Measurements from ENCODE around the gene GPC6.

DNA sequence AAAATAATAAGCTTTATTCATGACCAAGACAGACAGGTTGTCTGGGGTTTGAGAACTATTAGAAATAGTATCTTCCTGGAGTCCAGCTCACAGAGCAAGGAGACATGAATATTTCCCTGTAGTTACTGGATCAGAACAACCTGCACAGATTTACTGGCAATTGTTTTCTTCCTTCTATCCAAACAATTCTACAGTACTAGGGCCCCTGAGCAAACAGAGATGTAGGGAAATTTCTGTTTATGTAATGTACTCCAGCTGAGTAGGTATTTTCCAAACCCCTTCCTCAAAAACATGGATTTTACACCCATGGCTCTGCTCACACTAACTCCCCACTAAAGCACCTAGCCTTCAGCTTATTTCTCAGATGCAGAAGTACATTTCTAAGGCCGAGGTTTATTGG, 557.6 kb downstream of the GPC6 start:
- TF ChIP-seq GABPA (IDR thresholded peaks at IDR 0.05; ENCODE audit: low read depth) (no peak), POLR2AphosphoS5 (IDR thresholded peaks at IDR 0.05; ENCODE audit: low read depth) (no peak), SPI1 (IDR thresholded peaks at IDR 0.05; ENCODE audit: borderline replicate concordance, low read depth) (no peak)
- TF ChIP-seq, protein P1, sequence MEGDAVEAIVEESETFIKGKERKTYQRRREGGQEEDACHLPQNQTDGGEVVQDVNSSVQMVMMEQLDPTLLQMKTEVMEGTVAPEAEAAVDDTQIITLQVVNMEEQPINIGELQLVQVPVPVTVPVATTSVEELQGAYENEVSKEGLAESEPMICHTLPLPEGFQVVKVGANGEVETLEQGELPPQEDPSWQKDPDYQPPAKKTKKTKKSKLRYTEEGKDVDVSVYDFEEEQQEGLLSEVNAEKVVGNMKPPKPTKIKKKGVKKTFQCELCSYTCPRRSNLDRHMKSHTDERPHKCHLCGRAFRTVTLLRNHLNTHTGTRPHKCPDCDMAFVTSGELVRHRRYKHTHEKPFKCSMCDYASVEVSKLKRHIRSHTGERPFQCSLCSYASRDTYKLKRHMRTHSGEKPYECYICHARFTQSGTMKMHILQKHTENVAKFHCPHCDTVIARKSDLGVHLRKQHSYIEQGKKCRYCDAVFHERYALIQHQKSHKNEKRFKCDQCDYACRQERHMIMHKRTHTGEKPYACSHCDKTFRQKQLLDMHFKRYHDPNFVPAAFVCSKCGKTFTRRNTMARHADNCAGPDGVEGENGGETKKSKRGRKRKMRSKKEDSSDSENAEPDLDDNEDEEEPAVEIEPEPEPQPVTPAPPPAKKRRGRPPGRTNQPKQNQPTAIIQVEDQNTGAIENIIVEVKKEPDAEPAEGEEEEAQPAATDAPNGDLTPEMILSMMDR (IDR thresholded peaks at IDR 0.05; ENCODE audit: insufficient read depth, low read length): no peak
- TF ChIP-seq, protein P2, sequence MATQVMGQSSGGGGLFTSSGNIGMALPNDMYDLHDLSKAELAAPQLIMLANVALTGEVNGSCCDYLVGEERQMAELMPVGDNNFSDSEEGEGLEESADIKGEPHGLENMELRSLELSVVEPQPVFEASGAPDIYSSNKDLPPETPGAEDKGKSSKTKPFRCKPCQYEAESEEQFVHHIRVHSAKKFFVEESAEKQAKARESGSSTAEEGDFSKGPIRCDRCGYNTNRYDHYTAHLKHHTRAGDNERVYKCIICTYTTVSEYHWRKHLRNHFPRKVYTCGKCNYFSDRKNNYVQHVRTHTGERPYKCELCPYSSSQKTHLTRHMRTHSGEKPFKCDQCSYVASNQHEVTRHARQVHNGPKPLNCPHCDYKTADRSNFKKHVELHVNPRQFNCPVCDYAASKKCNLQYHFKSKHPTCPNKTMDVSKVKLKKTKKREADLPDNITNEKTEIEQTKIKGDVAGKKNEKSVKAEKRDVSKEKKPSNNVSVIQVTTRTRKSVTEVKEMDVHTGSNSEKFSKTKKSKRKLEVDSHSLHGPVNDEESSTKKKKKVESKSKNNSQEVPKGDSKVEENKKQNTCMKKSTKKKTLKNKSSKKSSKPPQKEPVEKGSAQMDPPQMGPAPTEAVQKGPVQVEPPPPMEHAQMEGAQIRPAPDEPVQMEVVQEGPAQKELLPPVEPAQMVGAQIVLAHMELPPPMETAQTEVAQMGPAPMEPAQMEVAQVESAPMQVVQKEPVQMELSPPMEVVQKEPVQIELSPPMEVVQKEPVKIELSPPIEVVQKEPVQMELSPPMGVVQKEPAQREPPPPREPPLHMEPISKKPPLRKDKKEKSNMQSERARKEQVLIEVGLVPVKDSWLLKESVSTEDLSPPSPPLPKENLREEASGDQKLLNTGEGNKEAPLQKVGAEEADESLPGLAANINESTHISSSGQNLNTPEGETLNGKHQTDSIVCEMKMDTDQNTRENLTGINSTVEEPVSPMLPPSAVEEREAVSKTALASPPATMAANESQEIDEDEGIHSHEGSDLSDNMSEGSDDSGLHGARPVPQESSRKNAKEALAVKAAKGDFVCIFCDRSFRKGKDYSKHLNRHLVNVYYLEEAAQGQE (IDR thresholded peaks at IDR 0.05; ENCODE audit: insufficient replicate concordance, low read depth): no peak

All from HL-60 (cell line).